HEK293 (cell line): ENCODE data around the gene LONRF2.

Source experiments
- CTCF ChIA-PET: fragments of 350-600 bp; formaldehyde crosslinking; extraction: SDS; loops from one replicate; lab custom pipeline; 2021; ENCODE audit warnings: antibody characterized with exemption; lab: Yijun Ruan, JAX
- POLR2A ChIA-PET: fragments of 300-600 bp; formaldehyde crosslinking; extraction: SDS; loops from one replicate; lab custom pipeline; 2020; ENCODE audit warnings: antibody characterized with exemption, inconsistent platforms; lab: Yijun Ruan, JAX
- H3K27ac ChIP-seq: fragments of 200-500 bp; sonication (Bioruptor generic); 2 replicates; pipeline ENCODE4 v1.5.1; 2014; ENCODE audit warnings: low read depth, low read length, control low read depth, inconsistent platforms; ENCODE audit errors: extremely low read depth
- H3K36me3 ChIP-seq, 2 experiments: fragments of 200-500 bp in 1 of 2; sonication (Bioruptor generic) in 1 of 2; 1 replicate in 1 of 2; 2 replicates in 1 of 2; pipeline ENCODE4 v1.5.1; 2014 to 2017; ENCODE audit warnings: inconsistent platforms in 2 of 2, low read length in 2 of 2; ENCODE audit not compliant: control insufficient read depth in 2 of 2, insufficient read depth in 1 of 2
- H3K4me1 ChIP-seq: fragments of 200-500 bp; sonication (Bioruptor generic); 2 replicates; pipeline ENCODE4 v1.5.1; 2014; ENCODE audit warnings: mild to moderate bottlenecking, low read length, inconsistent platforms; ENCODE audit not compliant: control insufficient read depth, insufficient read depth
- H3K4me3 ChIP-seq: 2 replicates; pipeline ENCODE4 v1.5.1; 2011; ENCODE audit warnings: low read depth, mild to moderate bottlenecking, control low read depth, low read length, moderate library complexity
- H3K9me3 ChIP-seq: fragments of 200-500 bp; sonication (Bioruptor generic); 2 replicates; pipeline ENCODE4 v1.5.1; 2014; ENCODE audit warnings: low read depth, low read length, inconsistent platforms; ENCODE audit not compliant: control insufficient read depth, insufficient read depth
- ATF2 ChIP-seq: fragments of 450-650 bp; formaldehyde crosslinking; IDR thresholded peaks from 2 replicates; pipeline ENCODE4 v1.5.1; 2016; ENCODE audit warnings: missing biosample characterization, missing genetic modification characterization, low read depth
- GFI1B ChIP-seq: fragments of 450-650 bp; formaldehyde crosslinking; IDR thresholded peaks from 2 replicates; pipeline ENCODE4 v1.5.1; 2016; ENCODE audit warnings: missing biosample characterization, missing genetic modification characterization
- GLI2 ChIP-seq: fragments of 450-650 bp; formaldehyde crosslinking; IDR thresholded peaks from 2 replicates; pipeline ENCODE4; 2017; ENCODE audit warnings: missing biosample characterization, missing genetic modification characterization, low read depth, borderline replicate concordance
- KLF9 ChIP-seq: fragments of 450-650 bp; formaldehyde crosslinking; IDR thresholded peaks from 2 replicates; pipeline ENCODE4 v1.5.1; 2016; ENCODE audit warnings: missing biosample characterization, missing genetic modification characterization, low read depth
- OVOL3 ChIP-seq: fragments of 450-650 bp; formaldehyde crosslinking; IDR thresholded peaks from 2 replicates; pipeline ENCODE4 v1.5.1; 2016; ENCODE audit warnings: missing biosample characterization, missing genetic modification characterization
- REPIN1 ChIP-seq: fragments of 450-650 bp; formaldehyde crosslinking; IDR thresholded peaks from 2 replicates; pipeline ENCODE4 v1.5.1; 2017; ENCODE audit warnings: missing biosample characterization, missing genetic modification characterization, low read depth
- REST ChIP-seq: fragments of 450-650 bp; formaldehyde crosslinking; IDR thresholded peaks from 2 replicates; pipeline ENCODE4 v1.5.1; 2016; ENCODE audit warnings: missing biosample characterization, missing genetic modification characterization
- SALL2 ChIP-seq: fragments of 450-650 bp; formaldehyde crosslinking; IDR thresholded peaks from 2 replicates; pipeline ENCODE4 v1.5.0; 2017; ENCODE audit warnings: missing biosample characterization, mild to moderate bottlenecking, missing genetic modification characterization, borderline replicate concordance
- SCRT2 ChIP-seq: fragments of 450-650 bp; formaldehyde crosslinking; IDR thresholded peaks from 2 replicates; pipeline ENCODE4 v1.5.1; 2016; ENCODE audit warnings: missing biosample characterization, missing genetic modification characterization
- ZBTB26 ChIP-seq: fragments of 450-650 bp; formaldehyde crosslinking; optimal IDR thresholded peaks from 2 replicates; pipeline ENCODE3; 2016; ENCODE audit warnings: missing biosample characterization, mild to moderate bottlenecking, missing genetic modification characterization
- ZBTB44 ChIP-seq: fragments of 450-650 bp; IDR thresholded peaks from 2 replicates; pipeline ENCODE4 v1.5.1; 2018; ENCODE audit warnings: missing biosample characterization, mild to moderate bottlenecking, missing genetic modification characterization
- ZNF132 ChIP-seq: fragments of 450-650 bp; formaldehyde crosslinking; IDR thresholded peaks from 2 replicates; pipeline ENCODE4 v1.5.1; 2017; ENCODE audit warnings: missing biosample characterization, missing genetic modification characterization, borderline replicate concordance
- ZNF155 ChIP-seq: fragments of 450-650 bp; formaldehyde crosslinking; IDR thresholded peaks from 2 replicates; pipeline ENCODE4 v1.5.1; 2016; ENCODE audit warnings: missing biosample characterization, missing genetic modification characterization
- ZNF211 ChIP-seq: fragments of 450-650 bp; formaldehyde crosslinking; IDR thresholded peaks from 2 replicates; pipeline ENCODE4 v1.5.1; 2016; ENCODE audit warnings: low read depth, missing biosample characterization, missing genetic modification characterization
- ZNF37A ChIP-seq: fragments of 450-650 bp; IDR thresholded peaks from 2 replicates; pipeline ENCODE4 v1.5.1; 2018; ENCODE audit warnings: missing biosample characterization, missing genetic modification characterization
- ZNF398 ChIP-seq: fragments of 450-650 bp; formaldehyde crosslinking; IDR thresholded peaks from 2 replicates; pipeline ENCODE4 v1.5.1; 2017; ENCODE audit warnings: missing biosample characterization, missing genetic modification characterization
- ZNF404 ChIP-seq: fragments of 450-650 bp; formaldehyde crosslinking; IDR thresholded peaks from 2 replicates; pipeline ENCODE4 v1.5.1; 2017; ENCODE audit warnings: missing biosample characterization, missing genetic modification characterization
- ZNF488 ChIP-seq: fragments of 450-650 bp; formaldehyde crosslinking; IDR thresholded peaks from 2 replicates; pipeline ENCODE4 v1.5.1; 2016; ENCODE audit warnings: missing biosample characterization, missing genetic modification characterization
- ZNF558 ChIP-seq: fragments of 450-650 bp; formaldehyde crosslinking; IDR thresholded peaks from 2 replicates; pipeline ENCODE4 v1.5.1; 2016; ENCODE audit warnings: missing biosample characterization, missing genetic modification characterization
- ZNF645 ChIP-seq: fragments of 450-650 bp; formaldehyde crosslinking; IDR thresholded peaks from 2 replicates; pipeline ENCODE4; 2016; ENCODE audit warnings: missing biosample characterization, missing genetic modification characterization

Gene LONRF2

GRCh38 chr2:100224988-100225710 is 97.2 kb downstream of the LONRF2 start:
- CTCF ChIA-PET = no interaction called here
- H3K9me3 ChIP-seq = no peaks in the 10 kb centered on the region

GRCh38 chr2:100223502-100223901 is 98.8 kb downstream of the LONRF2 start:
- no peak overlapping the region for H3K4me3 ChIP-seq
- no peak overlapping the region for H3K27ac ChIP-seq
- no peaks in the 10 kb centered on the region for H3K36me3 ChIP-seq
- no peaks in the 10 kb centered on the region for H3K9me3 ChIP-seq
- H3K4me1 ChIP-seq = peaks cover 2% of the 10 kb centered on the region; the same call in 1 of the 2 replicates
- TF ChIP-seq ZNF558 (no peak), KLF9 (tag by site-specific recombination) (no peak), ZBTB44 (tag by site-specific recombination) (no peak), REST (tag by site-specific recombination) (no peak), ATF2 (no peak), ZNF211 (no peak), GFI1B (tag by site-specific recombination) (no peak), ZNF37A (no peak), GLI2 (tag by site-specific recombination) (no peak), SCRT2 (tag by site-specific recombination) (no peak), ZNF398 (tag by site-specific recombination) (no peak), ZBTB26 (tag by site-specific recombination) (no peak), ZNF488 (tag by site-specific recombination) (no peak), ZNF404 (tag by site-specific recombination) (no peak), SALL2 (tag by site-specific recombination) (no peak), ZNF645 (tag by site-specific recombination) (no peak), REPIN1 (tag by site-specific recombination) (no peak)
- TF ChIP-seq, all 188 proteins: peak for 0
- ChIA-PET CTCF (no interaction called here), POLR2A (no interaction called here)

More at GRCh38 chr2:100224988-100225710, 97.2 kb downstream of the LONRF2 start:
- Histone ChIP-seq H3K4me3 (no peak overlapping the region), H3K36me3 (no peaks in the 10 kb centered on the region), H3K27ac (no peak overlapping the region), H3K4me1 (peaks cover 2% of the 10 kb centered on the region; the same call in 1 of the 2 replicates)
- POLR2A ChIA-PET = no interaction called here
- TF ChIP-seq ZNF132 = no peak
- TF ChIP-seq OVOL3 (tag by site-specific recombination) = no peak
- no peak for TF ChIP-seq ZNF155
